GM19463 (cell line): Measurements from ENCODE around the gene HSPB9.

Source experiments
- ATAC-seq: cut with Tn5 transposase; IDR thresholded peaks from one replicate; pipeline ENCODE4 v1.9.1; 2021; ENCODE audit warnings: mild to moderate bottlenecking, moderate library complexity; ENCODE audit not compliant: unreplicated experiment

HSPB9 gene

GRCh38 chr17:42122371-42123303 is at the start of gene HSPB9:
TSS of gene HSPB9 (plus strand) at chr17:42122804. CDS start at chr17:42122851, 47 bp downstream.
- ATAC-seq: no peak

GRCh38 chr17:42075789-42076188 is 46.8 kb upstream of the HSPB9 start:
- no peak for ATAC-seq

- ATAC-seq: no peak
Observed at GRCh38 chr17:42076797-42077559, 45.6 kb upstream of the HSPB9 start.

GRCh38 chr17:42077755-42078154 is 44.8 kb upstream of the HSPB9 start:
- no peak for ATAC-seq

GRCh38 chr17:42078396-42079043 is 44.1 kb upstream of the HSPB9 start:
- ATAC-seq: no peak

GRCh38 chr17:42079541-42079940 is 43.1 kb upstream of the HSPB9 start:
- ATAC-seq: no peak

GRCh38 chr17:42081516-42082129 is 41.0 kb upstream of the HSPB9 start:
- no peak for ATAC-seq

- ATAC-seq: no peak
Observed at GRCh38 chr17:42087042-42087701, 35.4 kb upstream of the HSPB9 start.

- no peak for ATAC-seq
Observed at GRCh38 chr17:42087736-42088705, 34.6 kb upstream of the HSPB9 start.

- ATAC-seq: no peak
Observed at GRCh38 chr17:42088736-42089135, 33.9 kb upstream of the HSPB9 start.

- no peak for ATAC-seq
Observed at GRCh38 chr17:42090964-42091790, 31.4 kb upstream of the HSPB9 start.

GRCh38 chr17:42092939-42093338 is 29.7 kb upstream of the HSPB9 start:
- ATAC-seq: no peak

- ATAC-seq: no peak
Observed at GRCh38 chr17:42094375-42095069, 28.1 kb upstream of the HSPB9 start.

- no peak for ATAC-seq
Observed at GRCh38 chr17:42096360-42097111, 26.1 kb upstream of the HSPB9 start.

- no peak for ATAC-seq
Observed at GRCh38 chr17:42097691-42098631, 24.6 kb upstream of the HSPB9 start, which contains the start of gene ZNF385C. TSS of gene ZNF385C (minus strand) at chr17:42098473. CDS start at chr17:42063056, 35,417 bp downstream.
